Caco-2 (cell line): ENCODE results near the gene SNRNP25. TPM values are rescaled to one million over a fixed set of nuclear protein-coding genes. Genes with fewer than 3 reads are reported as not detected.

Source experiments
- BruUV-seq: library from RNA; stranded (reverse); fragments of 400-500 nt; replicated peaks from 2 replicates; lab custom pipeline; 2021; lab: Mats Ljungman, UMichigan
- CTCF ChIA-PET: fragments of 300-600 bp; sonication (Branson Sonifier 250); formaldehyde crosslinking; loops from one replicate; lab custom pipeline; 2022; ENCODE audit warnings: antibody characterized with exemption; lab: Charles Lee
- POLR2A ChIA-PET: fragments of 300-600 bp; sonication (Branson Sonifier 250); formaldehyde crosslinking; loops from one replicate; lab custom pipeline; 2022; ENCODE audit warnings: antibody characterized with exemption; lab: Charles Lee
- DNase-seq, 2 experiments: peaks; one replicate each; pipeline versions ENCODE4 v3.0.0 to v3.0.0-alpha.2; 2020 to 2022
- H3K27me3 ChIP-seq: replicated peaks from 2 replicates; pipeline ENCODE4 v1.6.0; 2011; ENCODE audit warnings: low read length; ENCODE audit not compliant: control insufficient read depth, insufficient read depth
- H3K36me3 ChIP-seq: 2 replicates; pipeline ENCODE4 v1.5.1; 2011; ENCODE audit warnings: low read length; ENCODE audit not compliant: control insufficient read depth, insufficient read depth
- H3K4me1 ChIP-seq: fragments of 250-450 bp; sonication (Bioruptor Pico); 2 replicates; pipeline ENCODE4 v1.5.1; 2020; ENCODE audit warnings: mild to moderate bottlenecking
- H3K4me3 ChIP-seq: 2 replicates; pipeline ENCODE4 v1.5.1; 2011; ENCODE audit warnings: low read depth, mild to moderate bottlenecking, control low read depth, low read length
- H3K9me3 ChIP-seq: fragments of 250-450 bp; sonication (Bioruptor Pico); 2 replicates; pipeline ENCODE4 v1.5.1; 2020; ENCODE audit warnings: mild to moderate bottlenecking, moderate library complexity
- H3K27ac Mint-ChIP-seq: one replicate; pipeline ENCODE4 v1.8.0; 2022; ENCODE audit warnings: mixed read lengths; ENCODE audit not compliant: unreplicated experiment
- H3K27me3 Mint-ChIP-seq: one replicate; pipeline ENCODE4 v1.8.0; 2022; ENCODE audit warnings: mixed read lengths; ENCODE audit not compliant: insufficient read depth, unreplicated experiment
- H3K36me3 Mint-ChIP-seq: one replicate; pipeline ENCODE4 v1.8.0; 2022; ENCODE audit warnings: mild to moderate bottlenecking, mixed read lengths; ENCODE audit not compliant: insufficient read depth, unreplicated experiment
- H3K4me1 Mint-ChIP-seq: one replicate; pipeline ENCODE4 v1.8.0; 2022; ENCODE audit warnings: low read depth, mixed read lengths; ENCODE audit not compliant: unreplicated experiment
- H3K4me3 Mint-ChIP-seq: one replicate; pipeline ENCODE4 v1.8.0; 2022; ENCODE audit warnings: mild to moderate bottlenecking, moderate library complexity, mixed read lengths; ENCODE audit not compliant: unreplicated experiment
- H3K9me3 Mint-ChIP-seq: one replicate; pipeline ENCODE4 v1.8.0; 2022; ENCODE audit warnings: mixed read lengths; ENCODE audit not compliant: unreplicated experiment
- intact Hi-C: fragments of 100-400 bp; cut with micrococcal nuclease; formaldehyde crosslinking; loops from one replicate; pipeline ENCODE4 v1.10.0; 2022; ENCODE audit not compliant: unreplicated experiment
- total RNA-seq: library from RNA; stranded (reverse); gene quantifications from 2 replicates; pipeline ENCODE4 v1.2.3, GENCODE V29; 2022
- TF ChIP-seq, protein P1 (sequence below), 2 experiments: fragments of 200-600 bp in 1 of 2; IDR thresholded peaks; 1 replicate in 1 of 2; 2 replicates in 1 of 2; pipeline versions ENCODE4 v1.5.1 to v1.8.0; 2011 to 2022; ENCODE audit warnings: antibody characterized with exemption in 1 of 2, control low read depth in 1 of 2, inconsistent platforms in 1 of 2, low read depth in 1 of 2, low read length in 1 of 2, mild to moderate bottlenecking in 1 of 2, moderate library complexity in 1 of 2; ENCODE audit not compliant: insufficient read depth in 1 of 2, severe bottlenecking in 1 of 2, unreplicated experiment in 1 of 2

Gene SNRNP25
- total RNA-seq, 1 experiment from 2014 or later = 57.1 TPM

DNA sequence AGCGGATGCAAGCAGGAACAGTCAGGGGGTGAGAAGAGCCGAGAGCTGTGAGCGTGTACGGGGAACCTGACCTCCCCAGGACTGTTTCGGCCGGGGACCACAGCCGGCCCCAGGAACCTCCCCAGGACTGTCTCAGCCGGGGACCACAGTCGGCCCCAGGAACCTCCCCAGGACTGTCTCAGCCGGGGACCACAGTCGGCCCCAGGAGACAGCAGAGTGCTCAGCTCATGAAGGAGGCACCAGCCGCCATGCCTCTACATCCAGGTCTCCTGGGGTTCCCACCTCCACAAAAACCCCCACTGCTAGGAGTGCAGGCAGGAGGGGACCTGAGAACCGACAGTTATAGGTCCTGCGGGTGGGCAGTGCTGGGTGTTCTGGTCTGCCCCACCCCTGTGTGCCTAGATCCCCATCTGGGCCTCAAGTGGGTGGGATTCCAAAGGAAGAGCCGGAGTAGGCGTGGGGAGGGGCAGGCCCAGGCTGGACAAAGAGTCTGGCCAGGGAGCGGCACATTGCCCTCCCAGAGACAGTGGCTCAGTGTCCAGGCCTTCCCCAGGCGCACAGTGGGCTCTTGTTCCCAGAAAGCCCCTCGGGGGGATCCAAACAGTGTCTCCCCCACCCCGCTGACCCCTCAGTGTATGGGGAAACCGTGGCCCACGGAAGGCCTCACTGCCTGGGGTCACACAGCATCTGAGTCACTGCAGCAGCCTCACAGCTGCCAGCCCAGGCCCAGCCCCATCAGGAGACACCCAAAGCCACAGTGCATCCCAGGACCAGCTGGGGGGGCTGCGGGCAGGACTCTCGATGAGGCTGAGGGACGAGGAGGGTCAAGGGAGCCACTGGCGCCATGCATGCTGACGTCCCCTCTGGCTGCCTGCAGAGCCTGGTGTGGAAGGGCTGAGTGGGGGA is 14.5 kb downstream of the SNRNP25 start:
- BruUV-seq = no TSS peak
- no peak for DNase-seq
- CTCF ChIA-PET = interaction anchor here (3.1 kb wide), 1 partner anchor 29 kb away, joined by 37 read pairs; no protein-coding TSS in a partner anchor
- no peaks in the 10 kb centered on the region; the same call in 1 of the 2 replicates for H3K36me3 ChIP-seq
- no peaks in the 10 kb centered on the region for H3K9me3 Mint-ChIP-seq
- intact Hi-C loops = no loop called here
- TF ChIP-seq, protein P1, sequence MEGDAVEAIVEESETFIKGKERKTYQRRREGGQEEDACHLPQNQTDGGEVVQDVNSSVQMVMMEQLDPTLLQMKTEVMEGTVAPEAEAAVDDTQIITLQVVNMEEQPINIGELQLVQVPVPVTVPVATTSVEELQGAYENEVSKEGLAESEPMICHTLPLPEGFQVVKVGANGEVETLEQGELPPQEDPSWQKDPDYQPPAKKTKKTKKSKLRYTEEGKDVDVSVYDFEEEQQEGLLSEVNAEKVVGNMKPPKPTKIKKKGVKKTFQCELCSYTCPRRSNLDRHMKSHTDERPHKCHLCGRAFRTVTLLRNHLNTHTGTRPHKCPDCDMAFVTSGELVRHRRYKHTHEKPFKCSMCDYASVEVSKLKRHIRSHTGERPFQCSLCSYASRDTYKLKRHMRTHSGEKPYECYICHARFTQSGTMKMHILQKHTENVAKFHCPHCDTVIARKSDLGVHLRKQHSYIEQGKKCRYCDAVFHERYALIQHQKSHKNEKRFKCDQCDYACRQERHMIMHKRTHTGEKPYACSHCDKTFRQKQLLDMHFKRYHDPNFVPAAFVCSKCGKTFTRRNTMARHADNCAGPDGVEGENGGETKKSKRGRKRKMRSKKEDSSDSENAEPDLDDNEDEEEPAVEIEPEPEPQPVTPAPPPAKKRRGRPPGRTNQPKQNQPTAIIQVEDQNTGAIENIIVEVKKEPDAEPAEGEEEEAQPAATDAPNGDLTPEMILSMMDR (IDR thresholded peaks at IDR 0.05; ENCODE audit: insufficient read depth in 1 of 2, low read depth in 1 of 2, low read length in 1 of 2, severe bottlenecking in 1 of 2, unreplicated experiment in 1 of 2) = no peak
- no peak overlapping the region for H3K4me3 Mint-ChIP-seq
- peaks cover 10% of the 10 kb centered on the region for H3K36me3 Mint-ChIP-seq
- H3K4me3 ChIP-seq = no peak overlapping the region
- H3K27me3 ChIP-seq = no peaks in the 10 kb centered on the region
- H3K27ac Mint-ChIP-seq = no peak overlapping the region
- peaks cover 5% of the 10 kb centered on the region for H3K4me1 Mint-ChIP-seq
- H3K9me3 ChIP-seq = no peaks in the 10 kb centered on the region
- POLR2A ChIA-PET = no interaction called here
- no peaks in the 10 kb centered on the region for H3K27me3 Mint-ChIP-seq
- peaks cover 19% of the 10 kb centered on the region for H3K4me1 ChIP-seq

DNA sequence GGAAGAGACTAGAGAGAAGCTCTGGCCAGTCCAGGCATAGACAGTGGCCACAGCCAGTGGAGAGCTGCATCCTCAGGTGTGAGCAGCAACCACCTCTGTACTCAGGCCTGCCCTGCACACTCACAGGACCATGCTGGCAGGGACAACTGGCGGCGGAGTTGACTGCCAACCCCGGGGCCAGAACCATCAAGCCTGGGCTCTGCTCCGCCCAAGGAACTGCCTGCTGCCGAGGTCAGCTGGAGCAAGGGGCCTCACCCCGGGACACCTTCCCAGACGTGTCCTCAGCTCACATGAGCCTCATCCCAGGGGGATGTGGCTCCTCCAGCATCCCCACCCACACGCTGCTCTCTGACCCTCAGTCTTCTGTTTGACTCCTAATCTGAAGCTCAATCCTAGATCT is 15.6 kb downstream of the SNRNP25 start:
- H3K9me3 ChIP-seq = no peaks in the 10 kb centered on the region
- intact Hi-C loops = no loop called here
- BruUV-seq = no TSS peak
- H3K36me3 Mint-ChIP-seq = peaks cover 7% of the 10 kb centered on the region
- CTCF ChIA-PET = no interaction called here
- no peaks in the 10 kb centered on the region for H3K27me3 ChIP-seq
- no peak overlapping the region for H3K4me3 Mint-ChIP-seq
- H3K36me3 ChIP-seq = no peaks in the 10 kb centered on the region; the same call in 1 of the 2 replicates
- H3K4me3 ChIP-seq = no peak overlapping the region
- no peak overlapping the region for H3K27ac Mint-ChIP-seq
- no peaks in the 10 kb centered on the region for H3K27me3 Mint-ChIP-seq
- peaks cover 22% of the 10 kb centered on the region for H3K4me1 ChIP-seq
- POLR2A ChIA-PET = no interaction called here
- H3K4me1 Mint-ChIP-seq = peaks cover 7% of the 10 kb centered on the region
- H3K9me3 Mint-ChIP-seq = no peaks in the 10 kb centered on the region
- no peak for DNase-seq
- TF ChIP-seq, protein P1 (IDR thresholded peaks at IDR 0.05; ENCODE audit: insufficient read depth in 1 of 2, low read depth in 1 of 2, low read length in 1 of 2, severe bottlenecking in 1 of 2, unreplicated experiment in 1 of 2) = no peak

DNA sequence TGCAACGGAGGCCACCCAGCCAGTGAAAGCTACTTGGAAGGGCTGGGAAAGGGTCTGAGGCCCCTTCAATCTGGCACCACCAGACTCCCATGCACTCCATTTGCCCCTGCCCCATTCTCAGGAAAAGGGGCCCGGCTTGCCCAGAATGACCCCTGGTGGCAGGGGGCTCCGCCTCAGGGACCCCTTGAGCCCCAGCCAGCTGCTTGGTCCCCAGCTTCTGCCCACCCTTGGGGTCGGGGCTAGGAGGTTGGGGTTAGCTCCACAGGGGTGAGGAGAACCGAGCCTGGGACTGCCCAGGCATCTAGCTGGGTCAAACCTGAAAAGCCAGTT is 17.5 kb downstream of the SNRNP25 start:
- H3K27ac Mint-ChIP-seq = peak overlapping the region; percentile 85
- H3K4me3 ChIP-seq = peak overlapping the region; percentile 58
- no peaks in the 10 kb centered on the region for H3K27me3 ChIP-seq
- H3K4me1 ChIP-seq = peaks cover 29% of the 10 kb centered on the region
- no peak for DNase-seq
- TF ChIP-seq, protein P1 (IDR thresholded peaks at IDR 0.05; ENCODE audit: insufficient read depth in 1 of 2, low read depth in 1 of 2, low read length in 1 of 2, severe bottlenecking in 1 of 2, unreplicated experiment in 1 of 2) = no peak
- no peaks in the 10 kb centered on the region for H3K9me3 Mint-ChIP-seq
- POLR2A ChIA-PET = interaction anchor here (1.0 to 1.3 kb wide), 2 partner anchors 18 to 282 kb away, joined by 3 to 5 read pairs; partner anchors contain the start of genes AXIN1, POLR3K and SNRNP25
- BruUV-seq = no TSS peak
- no peaks in the 10 kb centered on the region; the same call in 1 of the 2 replicates for H3K36me3 ChIP-seq
- peaks cover 7% of the 10 kb centered on the region for H3K4me1 Mint-ChIP-seq
- H3K9me3 ChIP-seq = no peaks in the 10 kb centered on the region
- CTCF ChIA-PET = interaction anchor here (0.8 to 1.9 kb wide), 3 partner anchors 26 to 36 kb away, joined by 4 to 10 read pairs (median 5); no protein-coding TSS in a partner anchor
- H3K4me3 Mint-ChIP-seq = peak overlapping the region; percentile 88
- peaks cover 17% of the 10 kb centered on the region for H3K36me3 Mint-ChIP-seq
- H3K27me3 Mint-ChIP-seq = no peaks in the 10 kb centered on the region
- intact Hi-C loops = no loop called here
